IPS-11a (cell line): ENCODE measurements around the gene ACTL6B.
"Not testable (repeated sequence)": the region's sequence is repeated elsewhere in the genome, so short reads cannot be mapped to it uniquely, and the experiment has no call there.

Experiments used
- H3K4me3 ChIP-seq: one replicate; pipeline ENCODE4 v1.5.1; 2013; ENCODE audit warnings: low read depth, low read length, control low read depth

The ACTL6B gene

GRCh38 chr7:100671353-100672327 lies 15.4 kb upstream of the ACTL6B start:
- no peak overlapping the region for H3K4me3 ChIP-seq

- no peak overlapping the region for H3K4me3 ChIP-seq
Measured at GRCh38 chr7:100670074-100670473, 13.8 kb upstream of the ACTL6B start.

- not testable (repeated sequence) for H3K4me3 ChIP-seq
Measured at GRCh38 chr7:100669106-100669505, 12.9 kb upstream of the ACTL6B start.

- H3K4me3 ChIP-seq, result no peak overlapping the region
Measured at GRCh38 chr7:100668069-100668449, 11.8 kb upstream of the ACTL6B start.

- H3K4me3 ChIP-seq, result no peak overlapping the region
Measured at GRCh38 chr7:100667331-100668068, 11.3 kb upstream of the ACTL6B start.

GRCh38 chr7:100665168-100665726 lies 9.0 kb upstream of the ACTL6B start:
- no peak overlapping the region for H3K4me3 ChIP-seq

GRCh38 chr7:100662194-100662776 lies 6.0 kb upstream of the ACTL6B start:
- H3K4me3 ChIP-seq, result not testable (repeated sequence)

GRCh38 chr7:100654908-100655831 lies 1.1 kb downstream of the ACTL6B start:
- no peak overlapping the region for H3K4me3 ChIP-seq

GRCh38 chr7:100649826-100650565 lies 6.3 kb downstream of the ACTL6B start:
- H3K4me3 ChIP-seq, result no peak overlapping the region

GRCh38 chr7:100642534-100642907 lies 13.7 kb downstream of the ACTL6B start:
- no peak overlapping the region for H3K4me3 ChIP-seq

- H3K4me3 ChIP-seq, result no peak overlapping the region
Measured at GRCh38 chr7:100641860-100642533, 14.3 kb downstream of the ACTL6B start.

GRCh38 chr7:100641463-100641859 lies 14.8 kb downstream of the ACTL6B start, which contains the start of gene TFR2:
TFR2 (minus strand) TSS chr7:100641552; CDS start chr7:100641509, 43 bp downstream.
- no peak within 1 kb of the TSS for H3K4me3 ChIP-seq

GRCh38 chr7:100640517-100641440 lies 15.5 kb downstream of the ACTL6B start:
- no peak overlapping the region for H3K4me3 ChIP-seq

GRCh38 chr7:100639995-100640516 lies 16.2 kb downstream of the ACTL6B start:
- H3K4me3 ChIP-seq, result no peak overlapping the region

- H3K4me3 ChIP-seq, result peak overlapping the region; percentile 44
Measured at GRCh38 chr7:100632951-100633717, 23.1 kb downstream of the ACTL6B start.

GRCh38 chr7:100630066-100630465 lies 26.2 kb downstream of the ACTL6B start:
- H3K4me3 ChIP-seq, result no peak overlapping the region
